HepG2 (cell line): ENCODE data around the gene SUPT4H1.

Experiments
- ATF7-NPFF ChIP-seq: sonication (generic); formaldehyde crosslinking; IDR thresholded peaks from 2 replicates; pipeline ENCODE4 v1.8.1; 2023; ENCODE audit warnings: mild to moderate bottlenecking, low read depth, missing genetic modification reagents, moderate library complexity
- CBX2 ChIP-seq, 2 experiments: fragments of 200-600 bp in 1 of 2; sonication (generic); formaldehyde crosslinking in 1 of 2; IDR thresholded peaks; 2 replicates each; pipeline versions ENCODE4 v1.7.0 to v1.8.1; 2018 to 2022; ENCODE audit warnings: low read depth in 2 of 2, low read length in 1 of 2, mild to moderate bottlenecking in 1 of 2, missing genetic modification reagents in 1 of 2
- MED1 ChIP-seq: sonication (generic); formaldehyde crosslinking; IDR thresholded peaks from 2 replicates; pipeline ENCODE4 v1.4.0; 2020; ENCODE audit warnings: missing genetic modification reagents
- PLRG1 ChIP-seq: fragments of 450-650 bp; conservative IDR thresholded peaks from 2 replicates; pipeline ENCODE4 v1.6.1; 2016
- SMC3 ChIP-seq: IDR thresholded peaks from 2 replicates; pipeline ENCODE4 v1.6.1; 2011; ENCODE audit warnings: low read length, improper control_type of control experiment
- ZKSCAN1 ChIP-seq: fragments of 150-350 bp; IDR thresholded peaks from 2 replicates; pipeline ENCODE4 v1.6.1; 2014; ENCODE audit warnings: low read length
- ZNF121 ChIP-seq: sonication (generic); formaldehyde crosslinking; IDR thresholded peaks from 2 replicates; pipeline ENCODE4 v1.5.0; 2020; ENCODE audit warnings: mild to moderate bottlenecking, missing genetic modification reagents
- ZSCAN21 ChIP-seq: sonication (generic); formaldehyde crosslinking; IDR thresholded peaks from 2 replicates; pipeline ENCODE4 v1.8.0; 2022; ENCODE audit warnings: mild to moderate bottlenecking, missing genetic modification reagents, moderate library complexity, borderline replicate concordance
- TF ChIP-seq, protein P1 (sequence below): sonication (generic); formaldehyde crosslinking; IDR thresholded peaks from 2 replicates; pipeline ENCODE4 v1.4.0; 2020; ENCODE audit warnings: mild to moderate bottlenecking, missing genetic modification reagents

DNA sequence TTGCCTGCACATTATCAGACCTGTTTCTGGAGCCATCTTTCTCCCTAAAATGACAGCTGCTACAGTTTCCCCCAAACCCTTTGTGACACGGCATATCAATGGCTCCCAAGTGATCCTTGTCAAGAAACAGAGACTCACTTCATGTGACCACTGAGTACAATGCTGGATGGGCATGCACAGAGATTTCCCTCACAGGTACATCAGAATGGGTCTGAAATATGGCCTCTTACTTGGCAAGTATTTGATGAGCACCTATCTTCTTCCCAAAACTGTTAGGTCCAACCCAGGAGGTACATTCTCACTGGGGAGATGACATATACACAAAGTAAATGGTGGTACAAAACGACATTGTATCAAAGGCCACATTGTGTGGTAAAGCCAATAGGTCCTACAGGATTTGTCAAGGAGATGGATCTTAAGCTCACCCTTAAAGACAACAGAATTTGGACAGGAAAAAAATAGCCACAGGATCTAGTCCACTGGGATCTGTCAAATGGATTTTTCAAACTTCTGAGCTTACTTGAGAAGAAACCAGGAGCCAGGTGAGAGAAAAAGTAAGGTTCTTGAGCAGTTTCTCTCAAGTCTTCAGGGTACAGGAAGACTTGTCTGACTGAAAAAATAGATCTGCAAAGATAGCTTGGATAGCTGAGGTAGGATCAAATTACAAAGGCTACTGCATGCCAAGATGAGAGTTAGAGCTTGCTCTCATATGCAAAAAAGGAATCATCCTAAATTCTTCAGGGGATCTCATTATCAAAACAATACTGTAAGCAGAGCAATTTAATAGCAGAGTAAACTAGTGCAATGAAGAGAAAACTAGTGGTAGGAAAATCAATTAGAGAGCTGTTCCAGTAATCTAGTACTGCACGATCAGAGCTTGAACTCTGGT, 36.5 kb upstream of the SUPT4H1 start:
- no peak for TF ChIP-seq ZNF121
- TF ChIP-seq ZKSCAN1 = no peak
- TF ChIP-seq ATF7-NPFF (CRISPR knock-in tag) = no peak
- no peak for TF ChIP-seq SMC3
- TF ChIP-seq, protein P1, sequence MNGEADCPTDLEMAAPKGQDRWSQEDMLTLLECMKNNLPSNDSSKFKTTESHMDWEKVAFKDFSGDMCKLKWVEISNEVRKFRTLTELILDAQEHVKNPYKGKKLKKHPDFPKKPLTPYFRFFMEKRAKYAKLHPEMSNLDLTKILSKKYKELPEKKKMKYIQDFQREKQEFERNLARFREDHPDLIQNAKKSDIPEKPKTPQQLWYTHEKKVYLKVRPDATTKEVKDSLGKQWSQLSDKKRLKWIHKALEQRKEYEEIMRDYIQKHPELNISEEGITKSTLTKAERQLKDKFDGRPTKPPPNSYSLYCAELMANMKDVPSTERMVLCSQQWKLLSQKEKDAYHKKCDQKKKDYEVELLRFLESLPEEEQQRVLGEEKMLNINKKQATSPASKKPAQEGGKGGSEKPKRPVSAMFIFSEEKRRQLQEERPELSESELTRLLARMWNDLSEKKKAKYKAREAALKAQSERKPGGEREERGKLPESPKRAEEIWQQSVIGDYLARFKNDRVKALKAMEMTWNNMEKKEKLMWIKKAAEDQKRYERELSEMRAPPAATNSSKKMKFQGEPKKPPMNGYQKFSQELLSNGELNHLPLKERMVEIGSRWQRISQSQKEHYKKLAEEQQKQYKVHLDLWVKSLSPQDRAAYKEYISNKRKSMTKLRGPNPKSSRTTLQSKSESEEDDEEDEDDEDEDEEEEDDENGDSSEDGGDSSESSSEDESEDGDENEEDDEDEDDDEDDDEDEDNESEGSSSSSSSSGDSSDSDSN = no peak
- no peak for TF ChIP-seq ZSCAN21 (CRISPR knock-in tag)
- TF ChIP-seq PLRG1 = no peak
- no peak for TF ChIP-seq CBX2 (IDR thresholded peaks at IDR 0.05; ENCODE audit: low read depth, low read length)
- TF ChIP-seq CBX2 (CRISPR knock-in tag; IDR thresholded peaks at IDR 0.05; ENCODE audit: low read depth) = no peak
- no peak for TF ChIP-seq MED1
